AG10803 (cell line): ENCODE results near the gene HBA2.

Experiments
- DNase-seq: peaks from one replicate; pipeline ENCODE4 v3.0.0; 2010; ENCODE audit warnings: low read depth
- H3K4me3 ChIP-seq: 2 replicates; pipeline ENCODE4 v1.5.1; 2011; ENCODE audit warnings: mild to moderate bottlenecking, low read length, control low read depth
- TF ChIP-seq, protein P1 (sequence below): conservative IDR thresholded peaks from 2 replicates; pipeline ENCODE4 v1.5.1; 2011; ENCODE audit warnings: mild to moderate bottlenecking, low read length, control low read depth, inconsistent platforms

Gene HBA2

DNA sequence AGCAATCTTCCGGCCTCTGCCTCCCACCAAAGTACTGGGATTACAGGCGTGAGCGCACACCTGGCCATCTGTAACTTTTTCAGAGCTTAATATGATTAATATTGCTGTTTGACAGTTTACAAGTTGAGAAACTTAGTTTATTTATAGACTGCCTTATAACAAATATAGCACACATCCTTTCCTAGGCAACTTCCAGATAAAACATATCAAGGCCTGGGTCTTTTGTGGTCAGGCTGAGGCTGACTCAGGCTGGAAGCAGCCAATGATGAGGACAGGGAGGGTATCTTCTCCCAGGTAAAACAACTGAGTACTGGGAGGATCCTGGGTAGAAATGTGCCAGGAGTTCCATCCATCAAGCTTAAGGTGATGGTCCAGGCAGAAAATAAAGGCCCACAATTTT is 40.3 kb downstream of the HBA2 start:
- TF ChIP-seq, protein P1, sequence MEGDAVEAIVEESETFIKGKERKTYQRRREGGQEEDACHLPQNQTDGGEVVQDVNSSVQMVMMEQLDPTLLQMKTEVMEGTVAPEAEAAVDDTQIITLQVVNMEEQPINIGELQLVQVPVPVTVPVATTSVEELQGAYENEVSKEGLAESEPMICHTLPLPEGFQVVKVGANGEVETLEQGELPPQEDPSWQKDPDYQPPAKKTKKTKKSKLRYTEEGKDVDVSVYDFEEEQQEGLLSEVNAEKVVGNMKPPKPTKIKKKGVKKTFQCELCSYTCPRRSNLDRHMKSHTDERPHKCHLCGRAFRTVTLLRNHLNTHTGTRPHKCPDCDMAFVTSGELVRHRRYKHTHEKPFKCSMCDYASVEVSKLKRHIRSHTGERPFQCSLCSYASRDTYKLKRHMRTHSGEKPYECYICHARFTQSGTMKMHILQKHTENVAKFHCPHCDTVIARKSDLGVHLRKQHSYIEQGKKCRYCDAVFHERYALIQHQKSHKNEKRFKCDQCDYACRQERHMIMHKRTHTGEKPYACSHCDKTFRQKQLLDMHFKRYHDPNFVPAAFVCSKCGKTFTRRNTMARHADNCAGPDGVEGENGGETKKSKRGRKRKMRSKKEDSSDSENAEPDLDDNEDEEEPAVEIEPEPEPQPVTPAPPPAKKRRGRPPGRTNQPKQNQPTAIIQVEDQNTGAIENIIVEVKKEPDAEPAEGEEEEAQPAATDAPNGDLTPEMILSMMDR = no peak
- no peak overlapping the region for H3K4me3 ChIP-seq
- DNase-seq = no peak

DNA sequence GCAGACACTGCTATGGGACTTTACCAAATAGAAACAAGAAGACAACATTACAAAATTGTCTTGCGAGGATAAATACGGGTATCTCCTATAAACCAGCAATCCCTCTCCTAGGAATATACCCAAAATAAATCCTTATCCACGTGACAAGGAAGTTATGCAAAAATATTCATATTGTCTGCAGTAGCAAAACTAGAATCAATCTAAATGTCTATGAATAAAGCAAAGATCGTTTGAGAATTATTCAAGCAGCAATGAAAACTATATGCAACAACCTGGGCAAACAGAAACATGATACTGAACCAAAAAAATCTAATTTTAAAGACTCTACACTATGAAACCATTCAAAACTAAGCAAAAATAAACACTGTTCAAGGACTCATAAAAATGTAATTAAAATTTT is 47.3 kb downstream of the HBA2 start:
- no peak overlapping the region for H3K4me3 ChIP-seq
- no peak for DNase-seq
- TF ChIP-seq, protein P1 = no peak
